Astrocyte (in vitro differentiated cells and primary cell): ENCODE measurements around the gene HOXD13.

Experiments used
- EZH2 ChIP-seq: IDR thresholded peaks from 2 replicates; pipeline ENCODE4 v1.6.1; 2012; ENCODE audit warnings: mild to moderate bottlenecking, low read length, inconsistent platforms; ENCODE audit not compliant: insufficient read depth
- TF ChIP-seq, protein P1 (sequence below): IDR thresholded peaks from 2 replicates; pipeline ENCODE4 v1.5.1; 2011; ENCODE audit warnings: low read depth, mild to moderate bottlenecking, inconsistent platforms, low read length, moderate library complexity; ENCODE audit not compliant: insufficient read depth

DNA sequence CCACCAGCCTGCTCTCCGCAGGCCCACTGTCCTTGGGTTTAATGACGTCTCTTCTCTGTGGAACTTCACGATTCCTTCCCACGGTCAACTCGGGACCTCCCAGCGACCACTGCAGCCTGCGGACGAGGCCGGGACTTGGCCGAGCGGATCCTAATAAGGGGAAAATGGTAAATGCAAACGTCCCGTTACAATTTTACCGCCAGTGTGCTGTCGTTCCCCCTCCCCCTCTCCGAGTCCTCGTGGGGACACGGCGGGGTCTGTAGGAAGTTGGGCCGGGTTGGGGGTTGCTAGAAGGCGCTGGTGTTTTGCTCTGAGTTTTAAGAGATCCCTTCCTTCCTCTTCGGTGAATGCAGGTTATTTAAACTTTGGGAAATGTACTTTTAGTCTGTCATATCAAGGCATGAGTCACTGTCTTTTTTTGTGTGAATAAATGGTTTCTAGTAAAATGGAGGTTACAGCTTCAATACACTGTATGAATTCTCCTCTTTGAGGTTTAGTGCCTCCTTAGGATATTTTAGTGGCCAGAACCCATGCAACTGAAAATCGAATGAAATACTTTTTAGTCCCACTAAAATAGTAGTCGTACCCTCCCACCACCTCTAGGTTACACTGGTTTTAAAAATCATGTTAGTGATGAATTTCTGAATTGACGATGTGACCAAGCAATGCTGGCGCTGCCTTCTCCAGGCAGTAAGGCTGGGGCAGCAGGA is 16.8 kb downstream of the HOXD13 start:
- TF ChIP-seq EZH2, result peak; percentile 42
- TF ChIP-seq, protein P1, sequence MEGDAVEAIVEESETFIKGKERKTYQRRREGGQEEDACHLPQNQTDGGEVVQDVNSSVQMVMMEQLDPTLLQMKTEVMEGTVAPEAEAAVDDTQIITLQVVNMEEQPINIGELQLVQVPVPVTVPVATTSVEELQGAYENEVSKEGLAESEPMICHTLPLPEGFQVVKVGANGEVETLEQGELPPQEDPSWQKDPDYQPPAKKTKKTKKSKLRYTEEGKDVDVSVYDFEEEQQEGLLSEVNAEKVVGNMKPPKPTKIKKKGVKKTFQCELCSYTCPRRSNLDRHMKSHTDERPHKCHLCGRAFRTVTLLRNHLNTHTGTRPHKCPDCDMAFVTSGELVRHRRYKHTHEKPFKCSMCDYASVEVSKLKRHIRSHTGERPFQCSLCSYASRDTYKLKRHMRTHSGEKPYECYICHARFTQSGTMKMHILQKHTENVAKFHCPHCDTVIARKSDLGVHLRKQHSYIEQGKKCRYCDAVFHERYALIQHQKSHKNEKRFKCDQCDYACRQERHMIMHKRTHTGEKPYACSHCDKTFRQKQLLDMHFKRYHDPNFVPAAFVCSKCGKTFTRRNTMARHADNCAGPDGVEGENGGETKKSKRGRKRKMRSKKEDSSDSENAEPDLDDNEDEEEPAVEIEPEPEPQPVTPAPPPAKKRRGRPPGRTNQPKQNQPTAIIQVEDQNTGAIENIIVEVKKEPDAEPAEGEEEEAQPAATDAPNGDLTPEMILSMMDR, result no peak
